Trophoblast cell (in vitro differentiated cells and primary cell): ENCODE results near the gene OR5A2.
A peak's percentile ranks its signal among the peaks of the same experiment; 100 is the strongest.

ENCODE experiments used
- DNase-seq, 2 donors: peaks; one replicate each; pipeline ENCODE4 v3.0.0-alpha.2; 2016
- H2AFZ ChIP-seq: 2 replicates; pipeline ENCODE4 v1.6.1; 2013; ENCODE audit warnings: low read length, moderate library complexity, mild to moderate bottlenecking; ENCODE audit not compliant: insufficient read depth, poor library complexity
- H2AK5ac ChIP-seq: 2 replicates; pipeline ENCODE4 v1.6.1; 2013; ENCODE audit warnings: mild to moderate bottlenecking, low read length
- H2BK120ac ChIP-seq: 2 replicates; pipeline ENCODE4 v1.6.1; 2013; ENCODE audit warnings: low read length, mild to moderate bottlenecking, moderate library complexity; ENCODE audit not compliant: insufficient read depth, poor library complexity
- H2BK12ac ChIP-seq: 2 replicates; pipeline ENCODE4 v1.6.1; 2013; ENCODE audit warnings: mild to moderate bottlenecking, low read length, moderate library complexity
- H2BK5ac ChIP-seq: 2 replicates; pipeline ENCODE4 v1.6.1; 2013; ENCODE audit warnings: low read length, low read depth, moderate library complexity, mild to moderate bottlenecking; ENCODE audit not compliant: poor library complexity
- H3K14ac ChIP-seq: 2 replicates; pipeline ENCODE4 v1.6.1; 2013; ENCODE audit warnings: mild to moderate bottlenecking, low read length
- H3K18ac ChIP-seq: 2 replicates; pipeline ENCODE4 v1.6.1; 2013; ENCODE audit warnings: mild to moderate bottlenecking, low read length
- H3K23ac ChIP-seq: 2 replicates; pipeline ENCODE4 v1.6.1; 2013; ENCODE audit warnings: low read length
- H3K27ac ChIP-seq: 2 replicates; pipeline ENCODE4 v1.5.1; 2013; ENCODE audit warnings: low read depth, mild to moderate bottlenecking, inconsistent platforms, low read length, moderate library complexity
- H3K27me3 ChIP-seq: 2 replicates; pipeline ENCODE4 v1.6.1; 2013; ENCODE audit warnings: inconsistent platforms, mild to moderate bottlenecking, low read length, moderate library complexity; ENCODE audit not compliant: insufficient read depth
- H3K36me3 ChIP-seq, 2 experiments: 1 replicate in 1 of 2; 2 replicates in 1 of 2; pipeline ENCODE4 v1.6.1; 2013; ENCODE audit warnings: low read length in 2 of 2, mild to moderate bottlenecking in 2 of 2, moderate library complexity in 1 of 2; ENCODE audit not compliant: insufficient read depth in 2 of 2, control insufficient read depth in 1 of 2
- H3K4ac ChIP-seq: 2 replicates; pipeline ENCODE4 v1.6.1; 2013; ENCODE audit warnings: low read depth, mild to moderate bottlenecking, low read length, moderate library complexity
- H3K4me1 ChIP-seq, 2 experiments: 1 replicate in 1 of 2; 2 replicates in 1 of 2; pipeline ENCODE4 v1.6.1; 2013; ENCODE audit warnings: low read length in 2 of 2, mild to moderate bottlenecking in 2 of 2, moderate library complexity in 1 of 2; ENCODE audit not compliant: insufficient read depth in 2 of 2, control insufficient read depth in 1 of 2
- H3K4me2 ChIP-seq: 2 replicates; pipeline ENCODE4 v1.6.1; 2013; ENCODE audit warnings: inconsistent platforms, mild to moderate bottlenecking, low read length, moderate library complexity
- H3K4me3 ChIP-seq: 2 replicates; pipeline ENCODE4 v1.5.1; 2013; ENCODE audit warnings: mild to moderate bottlenecking, low read depth, low read length, inconsistent platforms
- H3K79me1 ChIP-seq: one replicate; pipeline ENCODE4 v1.6.1; 2013; ENCODE audit warnings: low read length
- H3K79me2 ChIP-seq: 2 replicates; pipeline ENCODE4 v1.6.1; 2013; ENCODE audit warnings: low read length, mild to moderate bottlenecking; ENCODE audit not compliant: control insufficient read depth, insufficient read depth, poor library complexity
- H3K9ac ChIP-seq: 2 replicates; pipeline ENCODE4 v1.6.1; 2013; ENCODE audit warnings: mild to moderate bottlenecking, low read length
- H3K9me3 ChIP-seq: 2 replicates; pipeline ENCODE4 v1.6.1; 2013; ENCODE audit warnings: low read depth, mild to moderate bottlenecking, control low read depth, inconsistent platforms, low read length; ENCODE audit not compliant: insufficient read depth
- H4K12ac ChIP-seq: 2 replicates; pipeline ENCODE4 v1.6.1; 2013; ENCODE audit warnings: low read depth, mild to moderate bottlenecking, low read length, moderate library complexity
- H4K8ac ChIP-seq: 2 replicates; pipeline ENCODE4 v1.6.1; 2013; ENCODE audit warnings: low read depth, mild to moderate bottlenecking, low read length, moderate library complexity
- H4K91ac ChIP-seq: one replicate; pipeline ENCODE4 v1.6.1; 2013; ENCODE audit warnings: low read depth, mild to moderate bottlenecking, low read length, moderate library complexity
- WGBS: extraction: QIAGEN DNeasy Blood & Tissue Kit; methylation state at CpG from one replicate; pipeline ENCODE4 v1.1.7; 2013; ENCODE audit warnings: missing lambda C conversion rate; ENCODE audit not compliant: insufficient read length, insufficient coverage; ENCODE audit errors: extremely low coverage; 5-methylcytosine and 5-hydroxymethylcytosine counted together

The OR5A2 gene

GRCh38 chr11:59437770-59438169 lies 11.6 kb upstream of the OR5A2 start:
- DNase-seq, result no peak
- no CpG with 5 or more reads among the region's 7 CpGs for WGBS
- H4K12ac ChIP-seq, result no peak overlapping the region

GRCh38 chr11:59436169-59436568 lies 10.0 kb upstream of the OR5A2 start, which contains the start of gene OR5A1:
Gene OR5A1, plus strand, starts transcription at chr11:59436469. Its CDS starts 6,700 bp downstream, at chr11:59443169.
- Histone ChIP-seq H3K27ac (no peak within 1 kb of the TSS), H3K4ac (no peak within 1 kb of the TSS), H4K8ac (no peak within 1 kb of the TSS), H3K9ac (no peak within 1 kb of the TSS), H2BK5ac (no peak within 1 kb of the TSS), H4K91ac (no peak within 1 kb of the TSS), H3K9me3 (no peaks in the 10 kb centered on the region), H3K23ac (no peak within 1 kb of the TSS), H3K79me2 (no peaks in the 10 kb centered on the region), H3K14ac (no peak within 1 kb of the TSS), H2BK120ac (no peak within 1 kb of the TSS), H2AK5ac (no peak within 1 kb of the TSS), H3K4me3 (no peak within 1 kb of the TSS), H3K27me3 (no peaks in the 10 kb centered on the region), H3K79me1 (no peaks in the 10 kb centered on the region), H2BK12ac (no peak within 1 kb of the TSS), H2AFZ (no peak within 1 kb of the TSS), H4K12ac (no peak within 1 kb of the TSS), H3K4me2 (no peak within 1 kb of the TSS), H3K36me3 (no peaks in the 10 kb centered on the region), H3K18ac (no peak within 1 kb of the TSS), H3K4me1 (no peaks in the 10 kb centered on the region)
- no peak for DNase-seq
- WGBS, result no CpG with 5 or more reads among the region's 3 CpGs

More at GRCh38 chr11:59437770-59438169, 11.6 kb upstream of the OR5A2 start:
- H2BK5ac ChIP-seq, result no peak overlapping the region
- no peak overlapping the region for H3K9ac ChIP-seq
- H2BK120ac ChIP-seq, result no peak overlapping the region
- no peak overlapping the region for H2BK12ac ChIP-seq
- no peak overlapping the region for H2AK5ac ChIP-seq
- H3K18ac ChIP-seq, result no peak overlapping the region
- no peak overlapping the region for H3K4me3 ChIP-seq
- H2AFZ ChIP-seq, result no peak overlapping the region
- H3K27me3 ChIP-seq, result no peaks in the 10 kb centered on the region
- H4K91ac ChIP-seq, result no peak overlapping the region
- H3K14ac ChIP-seq, result no peak overlapping the region
- H3K4me1 ChIP-seq, result no peaks in the 10 kb centered on the region
- no peak overlapping the region for H3K4me2 ChIP-seq
- no peaks in the 10 kb centered on the region for H3K79me2 ChIP-seq
- no peaks in the 10 kb centered on the region for H3K9me3 ChIP-seq
- no peak overlapping the region for H3K27ac ChIP-seq
- no peaks in the 10 kb centered on the region for H3K36me3 ChIP-seq
- H3K23ac ChIP-seq, result no peak overlapping the region
- no peak overlapping the region for H3K4ac ChIP-seq
- H3K79me1 ChIP-seq, result no peaks in the 10 kb centered on the region
- no peak overlapping the region for H4K8ac ChIP-seq

- Histone ChIP-seq H3K14ac (no peak overlapping the region), H3K4me3 (no peak overlapping the region), H3K18ac (no peak overlapping the region), H2BK5ac (no peak overlapping the region), H2AK5ac (no peak overlapping the region), H4K12ac (no peak overlapping the region), H3K23ac (no peak overlapping the region), H3K79me1 (no peaks in the 10 kb centered on the region), H2AFZ (no peak overlapping the region), H3K27ac (no peak overlapping the region), H4K8ac (no peak overlapping the region), H3K9me3 (no peaks in the 10 kb centered on the region), H3K79me2 (no peaks in the 10 kb centered on the region), H3K36me3 (no peaks in the 10 kb centered on the region), H3K4me1 (peaks cover 2 to 3% of the 10 kb centered on the region in 2 experiments), H3K9ac (no peak overlapping the region), H4K91ac (no peak overlapping the region), H3K4ac (no peak overlapping the region), H3K27me3 (no peaks in the 10 kb centered on the region), H2BK120ac (no peak overlapping the region), H2BK12ac (no peak overlapping the region), H3K4me2 (no peak overlapping the region)
- WGBS, result no CpG with 5 or more reads among the region's 4 CpGs
- DNase-seq, result peak; percentile 42 to 90
These were observed 3.8 kb upstream of the OR5A2 start for GRCh38 chr11:59429924-59430516.

DNA sequence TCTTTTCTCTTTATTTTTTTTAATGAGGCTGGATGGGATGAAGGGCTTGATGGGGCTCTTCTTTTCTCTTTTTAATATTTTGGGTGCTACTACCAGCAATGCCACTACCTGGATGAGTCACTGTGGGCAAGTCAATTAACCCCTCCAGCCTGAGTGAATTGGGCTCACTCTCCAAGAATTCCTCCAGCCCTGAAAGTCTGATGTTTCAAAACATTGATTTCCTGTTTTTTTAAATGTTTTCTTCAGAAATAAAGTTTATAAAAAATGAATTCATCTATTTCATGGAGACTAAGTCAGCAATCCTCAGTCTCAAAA lies 812 bp upstream of the OR5A2 start:
- H2BK5ac ChIP-seq, result no peak overlapping the region
- H3K18ac ChIP-seq, result no peak overlapping the region
- no peak for DNase-seq
- H4K8ac ChIP-seq, result no peak overlapping the region
- no peak overlapping the region for H3K4me2 ChIP-seq
- no peak overlapping the region for H3K14ac ChIP-seq
- H2AFZ ChIP-seq, result no peak overlapping the region
- H3K4me3 ChIP-seq, result no peak overlapping the region
- H3K23ac ChIP-seq, result no peak overlapping the region
- no peak overlapping the region for H2BK12ac ChIP-seq
- no peak overlapping the region for H3K9ac ChIP-seq
- H3K9me3 ChIP-seq, result no peaks in the 10 kb centered on the region
- H3K4ac ChIP-seq, result no peak overlapping the region
- H3K79me2 ChIP-seq, result no peaks in the 10 kb centered on the region
- H2BK120ac ChIP-seq, result no peak overlapping the region
- no peak overlapping the region for H3K27ac ChIP-seq
- H2AK5ac ChIP-seq, result no peak overlapping the region
- H4K91ac ChIP-seq, result no peak overlapping the region
- H4K12ac ChIP-seq, result no peak overlapping the region
- no peaks in the 10 kb centered on the region for H3K36me3 ChIP-seq
- H3K27me3 ChIP-seq, result no peaks in the 10 kb centered on the region
- no peaks in the 10 kb centered on the region for H3K79me1 ChIP-seq
- H3K4me1 ChIP-seq, result peaks cover 2 to 13% of the 10 kb centered on the region in 2 experiments
